Spleen (tissue), 11 donors: ENCODE data around the gene AKR7A3. TPM values are rescaled to one million over a fixed set of nuclear protein-coding genes. Genes with fewer than 3 reads are reported as not detected.

Experiments
- DNase-seq: peaks from one replicate; pipeline ENCODE4 v3.0.0-alpha.2; 2020
- H3K27ac ChIP-seq, 8 donors: fragments of 200-600 bp; sonication (generic) in 7 of 8; 1 replicate in 4 of 8; 2 replicates in 4 of 8; pipeline versions ENCODE4 v1.5.0 to v1.8.0; 2016 to 2021; ENCODE audit warnings: inconsistent platforms in 4 of 8, mild to moderate bottlenecking in 4 of 8, moderate library complexity in 1 of 8
- H3K27me3 ChIP-seq, 7 donors: fragments of 200-600 bp; sonication (generic) in 6 of 7; replicated peaks in 1 of 7; 1 replicate in 4 of 7; 2 replicates in 3 of 7; pipeline versions ENCODE4 v1.5.0 to v1.8.0; 2016 to 2021; ENCODE audit warnings: inconsistent platforms in 3 of 7, mild to moderate bottlenecking in 1 of 7
- H3K36me3 ChIP-seq, 6 donors: fragments of 200-600 bp; sonication (generic) in 5 of 6; 1 replicate in 4 of 6; 2 replicates in 2 of 6; pipeline versions ENCODE4 v1.5.0 to v1.8.0; 2016 to 2021; ENCODE audit warnings: inconsistent platforms in 2 of 6
- H3K4me1 ChIP-seq, 6 donors: fragments of 200-600 bp; sonication (generic) in 5 of 6; 1 replicate in 3 of 6; 2 replicates in 3 of 6; pipeline versions ENCODE4 v1.5.0 to v1.8.0; 2016 to 2021; ENCODE audit warnings: inconsistent platforms in 3 of 6
- H3K4me3 ChIP-seq, 8 donors: fragments of 200-600 bp; sonication (generic) in 7 of 8; 1 replicate in 4 of 8; 2 replicates in 4 of 8; pipeline versions ENCODE4 v1.5.0 to v1.8.0; 2016 to 2021; ENCODE audit warnings: inconsistent platforms in 4 of 8, mild to moderate bottlenecking in 4 of 8, moderate library complexity in 2 of 8
- H3K9me3 ChIP-seq, 8 donors: fragments of 200-600 bp; sonication (generic) in 7 of 8; 1 replicate in 4 of 8; 2 replicates in 4 of 8; pipeline versions ENCODE4 v1.5.0 to v1.8.0; 2016 to 2021; ENCODE audit warnings: inconsistent platforms in 4 of 8
- POLR2A ChIP-seq, 3 donors: fragments of 450-650 bp; IDR thresholded peaks; one replicate each; pipeline ENCODE4 v1.5.1; 2017; ENCODE audit warnings: antibody characterized with exemption in 3 of 3, mild to moderate bottlenecking in 1 of 3
- POLR2AphosphoS5 ChIP-seq, 3 donors: sonication (generic); formaldehyde crosslinking; IDR thresholded peaks; one replicate each; pipeline ENCODE4 v1.5.1; 2017; ENCODE audit warnings: antibody characterized with exemption in 3 of 3
- WGBS, 5 donors: extraction: QIAGEN DNeasy Blood & Tissue Kit in 3 of 5; methylation state at CpG; one replicate each; pipeline versions ENCODE4 v1.1.5 to v1.1.7; 2013 to 2018; 5-methylcytosine and 5-hydroxymethylcytosine counted together
- intact Hi-C: fragments of 100-400 bp; cut with DNase I; formaldehyde crosslinking; loops from one replicate; pipeline ENCODE4 v1.15.0; 2023; ENCODE audit warnings: low total_unique reads
- polyA plus RNA-seq, 3 donors: library from polyadenylated mRNA; stranded (reverse); fragments of 200-250 nt; gene quantifications; one replicate each; pipeline ENCODE4 v1.2.1, GENCODE V29; 2013
- small RNA-seq, 4 donors: library from RNA; depleted of rRNA; stranded (forward); fragments of <200 nt; gene quantifications; one replicate each; pipeline ENCODE3, GENCODE V24; 2016
- total RNA-seq, 7 donors: library from RNA; depleted of rRNA in 3 of 7; stranded (reverse); fragments of >200 nt in 3 of 7; fragmentation: NEBNext Ultra II Directional in 4 of 7; extraction: Animal tissue kit (Norgen Biotek cat#: 25700) in 4 of 7; gene quantifications; one replicate each; pipeline versions ENCODE4 v1.1.0 to v1.2.1, GENCODE V29; 2016 to 2021
- TF ChIP-seq, protein P1 (sequence below), 11 experiments: fragments of 200-600 bp in 7 of 11; fragments of 450-650 bp in 4 of 11; sonication (generic) in 4 of 11; IDR thresholded peaks in 8 of 11; conservative IDR thresholded peaks in 3 of 11; 1 replicate in 7 of 11; 2 replicates in 4 of 11; pipeline versions ENCODE4 v1.4.0 to v1.8.0; 2016 to 2021; ENCODE audit warnings: antibody characterized with exemption in 11 of 11, inconsistent platforms in 4 of 11, mild to moderate bottlenecking in 1 of 11
- donor health status: healthy with polysubstance abuse.
- donor health status: DM: no; HTN: no; CAD: no; lungs with moderate emphysema.
- donor health status: DM: no; HTN: no; CAD: no.
- donor health status: Bipolar disorder and iron deficiency.
- donor health status: healthy.
- donor health status: DM: no; HTN: no; CAD: no.
- donor health status: DM: yes; HTN: yes; CAD: no.

The AKR7A3 gene
- total and polyA plus RNA-seq, 10 donors: 0.55 to 2.2 (median 1.2) TPM

DNA sequence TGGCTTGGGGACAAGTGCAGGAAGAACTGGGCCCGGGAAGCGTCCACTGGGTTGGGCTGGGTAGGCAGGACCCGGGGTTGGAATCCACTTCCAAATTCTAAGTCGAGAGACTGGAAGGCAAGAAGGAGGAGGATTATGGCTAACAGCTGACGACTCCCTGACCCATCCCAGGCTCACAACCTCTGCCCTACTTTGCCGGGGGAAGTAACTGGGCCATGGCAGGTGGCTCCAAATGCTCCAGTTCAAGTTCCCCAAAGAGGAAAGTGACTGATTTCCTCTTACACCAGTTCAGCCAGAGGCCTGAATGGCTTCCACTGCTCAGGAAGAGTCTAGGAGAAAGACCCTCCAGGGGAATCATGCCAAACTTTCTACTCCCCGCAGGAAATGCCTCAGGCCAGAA is 48.7 kb downstream of the AKR7A3 start:
- H3K27me3 ChIP-seq: no peaks in the 10 kb centered on the region
- H3K27ac ChIP-seq: peak overlapping the region in 2 of 8 donors; percentile 16 to 27
- WGBS, 5 donors: 88 to 95% (median 90%) methylated on average over 7 of the region's 7 CpGs
- DNase-seq: no peak
- H3K4me3 ChIP-seq: no peak overlapping the region
- peaks cover 4 to 100% (median 95%) of the 10 kb centered on the region in 6 donors for H3K36me3 ChIP-seq
- TF ChIP-seq, protein P1, sequence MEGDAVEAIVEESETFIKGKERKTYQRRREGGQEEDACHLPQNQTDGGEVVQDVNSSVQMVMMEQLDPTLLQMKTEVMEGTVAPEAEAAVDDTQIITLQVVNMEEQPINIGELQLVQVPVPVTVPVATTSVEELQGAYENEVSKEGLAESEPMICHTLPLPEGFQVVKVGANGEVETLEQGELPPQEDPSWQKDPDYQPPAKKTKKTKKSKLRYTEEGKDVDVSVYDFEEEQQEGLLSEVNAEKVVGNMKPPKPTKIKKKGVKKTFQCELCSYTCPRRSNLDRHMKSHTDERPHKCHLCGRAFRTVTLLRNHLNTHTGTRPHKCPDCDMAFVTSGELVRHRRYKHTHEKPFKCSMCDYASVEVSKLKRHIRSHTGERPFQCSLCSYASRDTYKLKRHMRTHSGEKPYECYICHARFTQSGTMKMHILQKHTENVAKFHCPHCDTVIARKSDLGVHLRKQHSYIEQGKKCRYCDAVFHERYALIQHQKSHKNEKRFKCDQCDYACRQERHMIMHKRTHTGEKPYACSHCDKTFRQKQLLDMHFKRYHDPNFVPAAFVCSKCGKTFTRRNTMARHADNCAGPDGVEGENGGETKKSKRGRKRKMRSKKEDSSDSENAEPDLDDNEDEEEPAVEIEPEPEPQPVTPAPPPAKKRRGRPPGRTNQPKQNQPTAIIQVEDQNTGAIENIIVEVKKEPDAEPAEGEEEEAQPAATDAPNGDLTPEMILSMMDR (IDR thresholded peaks at IDR 0.05 in 8 of 11, conservative IDR thresholded peaks at IDR 0.05 in 3 of 11): no peak
- TF ChIP-seq POLR2AphosphoS5 (IDR thresholded peaks at IDR 0.05): no peak
- no peak for TF ChIP-seq POLR2A (IDR thresholded peaks at IDR 0.05)
- no peaks in the 10 kb centered on the region for H3K9me3 ChIP-seq
- H3K4me1 ChIP-seq: peaks cover 0 to 9% (median 0%) of the 10 kb centered on the region in 6 donors
- intact Hi-C loops: no loop called here

DNA sequence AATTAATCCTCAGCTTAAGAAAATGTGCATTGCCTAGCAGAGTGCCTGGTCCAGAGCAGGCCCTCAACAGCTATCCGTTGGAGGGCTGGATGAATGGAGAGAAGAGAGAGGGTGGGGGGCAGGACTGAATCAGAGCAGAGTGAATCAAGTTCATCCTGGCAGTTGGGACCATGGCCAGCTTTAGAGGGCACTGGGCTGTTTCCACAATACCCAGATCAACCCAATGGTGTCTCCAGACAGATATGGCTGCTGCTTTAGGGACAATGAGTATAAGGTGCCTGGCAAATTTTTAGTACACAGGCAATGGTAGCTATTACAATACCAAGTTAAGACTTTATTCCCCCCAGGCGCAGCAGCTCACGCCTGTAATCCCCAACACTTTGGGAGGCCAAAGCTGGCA is 54.3 kb downstream of the AKR7A3 start:
- intact Hi-C loops: no loop called here
- 92 to 100% (median 95%) methylated on average over 3 of the region's 3 CpGs for WGBS, 5 donors
- TF ChIP-seq POLR2A (IDR thresholded peaks at IDR 0.05): no peak
- TF ChIP-seq, protein P1 (IDR thresholded peaks at IDR 0.05 in 8 of 11, conservative IDR thresholded peaks at IDR 0.05 in 3 of 11): no peak
- no peak for TF ChIP-seq POLR2AphosphoS5 (IDR thresholded peaks at IDR 0.05)
- H3K27me3 ChIP-seq: no peaks in the 10 kb centered on the region
- no peak overlapping the region for H3K4me3 ChIP-seq
- no peaks in the 10 kb centered on the region for H3K4me1 ChIP-seq
- H3K9me3 ChIP-seq: no peaks in the 10 kb centered on the region
- DNase-seq: no peak
- H3K36me3 ChIP-seq: peaks cover 2 to 100% (median 99%) of the 10 kb centered on the region in 6 donors
- no peak overlapping the region for H3K27ac ChIP-seq

Small RNA genes lying within 50 kb of the gene (small RNA-seq; reads per million reads assigned to genes)
- 0 reads per million in 4 donors for gene RNU6-1099P

Other genes starting within 250 kb of the AKR7A3 start
- gene UBR4, start 78.5 kb downstream of the AKR7A3 start, total RNA-seq: 100 to 1,000 TPM; 141 to 177 (median 152) TPM
- 100 to 1,000 TPM in 2 of 3 donors, 10 to 100 TPM in 1; 72.5 to 184 (median 128) TPM for gene UBR4, start 78.5 kb downstream of the AKR7A3 start, polyA plus RNA-seq
- 10 to 100 TPM; 20.9 to 45.6 (median 32.2) TPM for gene EMC1, start 37.2 kb downstream of the AKR7A3 start, total RNA-seq
- 1 to 10 TPM; 5.1 to 9.7 (median 5.6) TPM for gene EMC1, start 37.2 kb downstream of the AKR7A3 start, polyA plus RNA-seq
- gene MRTO4, start 37.0 kb downstream of the AKR7A3 start, total RNA-seq: 10 to 100 TPM; 12.1 to 31.6 (median 20.7) TPM
- 10 to 100 TPM; 41.3 to 44.1 (median 43.2) TPM for gene MRTO4, start 37.0 kb downstream of the AKR7A3 start, polyA plus RNA-seq
- gene AKR7A2, start 23.4 kb upstream of the AKR7A3 start, total RNA-seq: 10 to 100 TPM; 31.4 to 68.4 (median 34.6) TPM
- gene AKR7A2, start 23.4 kb upstream of the AKR7A3 start, polyA plus RNA-seq: 10 to 100 TPM; 14.6 to 35.5 (median 28.6) TPM
- 10 to 100 TPM; 10.8 to 17.6 (median 12.7) TPM for gene SLC66A1, start 23.6 kb upstream of the AKR7A3 start, total RNA-seq
- gene SLC66A1, start 23.6 kb upstream of the AKR7A3 start, polyA plus RNA-seq: 10 to 100 TPM in 2 of 3 donors, 1 to 10 TPM in 1; 9.6 to 20.9 (median 17.3) TPM
- 100 to 1,000 TPM; 139 to 386 (median 302) TPM for gene CAPZB, start 196.8 kb upstream of the AKR7A3 start, total RNA-seq
- 100 to 1,000 TPM; 221 to 281 (median 274) TPM for gene CAPZB, start 196.8 kb upstream of the AKR7A3 start, polyA plus RNA-seq